SU-DHL-6 (cell line): ENCODE results near the gene DHX58.

Experiments
- EZH2phosphoT487 ChIP-seq: fragments of 200-600 bp; sonication (generic), shearing (Covaris generic); conservative IDR thresholded peaks from 2 replicates; pipeline ENCODE4 v1.6.1; 2018; ENCODE audit warnings: mild to moderate bottlenecking, antibody characterized with exemption, low read length, moderate library complexity, mixed read lengths
- TF ChIP-seq, protein P1 (sequence below): fragments of 200-600 bp; sonication (generic); IDR thresholded peaks from one replicate; pipeline ENCODE4 v1.5.1; 2017; ENCODE audit warnings: antibody characterized with exemption, mild to moderate bottlenecking, low read length, moderate library complexity; ENCODE audit not compliant: insufficient read depth, poor library complexity, severe bottlenecking

DNA sequence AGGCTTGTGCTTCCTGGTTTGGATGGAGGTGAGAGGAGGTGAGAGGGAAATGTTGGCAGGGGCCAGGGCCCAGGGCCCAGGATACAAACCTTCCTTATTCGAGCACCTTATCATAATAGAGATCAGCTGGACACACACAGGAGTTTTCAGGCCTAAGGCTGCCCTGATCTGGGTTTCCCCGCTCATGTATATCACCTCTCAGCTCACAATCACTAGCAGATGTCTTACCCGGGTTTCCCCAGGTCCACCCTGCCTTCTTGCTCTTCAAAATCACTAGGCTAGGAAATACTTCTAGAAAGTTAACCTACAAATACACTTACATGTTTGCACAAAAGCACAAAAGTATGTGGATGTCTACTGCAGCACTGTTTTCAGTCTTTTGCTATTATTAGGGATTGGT, 14.3 kb upstream of the DHX58 start:
- TF ChIP-seq, protein P1, sequence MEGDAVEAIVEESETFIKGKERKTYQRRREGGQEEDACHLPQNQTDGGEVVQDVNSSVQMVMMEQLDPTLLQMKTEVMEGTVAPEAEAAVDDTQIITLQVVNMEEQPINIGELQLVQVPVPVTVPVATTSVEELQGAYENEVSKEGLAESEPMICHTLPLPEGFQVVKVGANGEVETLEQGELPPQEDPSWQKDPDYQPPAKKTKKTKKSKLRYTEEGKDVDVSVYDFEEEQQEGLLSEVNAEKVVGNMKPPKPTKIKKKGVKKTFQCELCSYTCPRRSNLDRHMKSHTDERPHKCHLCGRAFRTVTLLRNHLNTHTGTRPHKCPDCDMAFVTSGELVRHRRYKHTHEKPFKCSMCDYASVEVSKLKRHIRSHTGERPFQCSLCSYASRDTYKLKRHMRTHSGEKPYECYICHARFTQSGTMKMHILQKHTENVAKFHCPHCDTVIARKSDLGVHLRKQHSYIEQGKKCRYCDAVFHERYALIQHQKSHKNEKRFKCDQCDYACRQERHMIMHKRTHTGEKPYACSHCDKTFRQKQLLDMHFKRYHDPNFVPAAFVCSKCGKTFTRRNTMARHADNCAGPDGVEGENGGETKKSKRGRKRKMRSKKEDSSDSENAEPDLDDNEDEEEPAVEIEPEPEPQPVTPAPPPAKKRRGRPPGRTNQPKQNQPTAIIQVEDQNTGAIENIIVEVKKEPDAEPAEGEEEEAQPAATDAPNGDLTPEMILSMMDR, result no peak
- TF ChIP-seq EZH2phosphoT487, result no peak
